ENCODE data around the gene ARHGAP22.
A peak's percentile ranks its signal among the peaks of the same experiment; 100 is the strongest.

ARHGAP22 gene

DNA sequence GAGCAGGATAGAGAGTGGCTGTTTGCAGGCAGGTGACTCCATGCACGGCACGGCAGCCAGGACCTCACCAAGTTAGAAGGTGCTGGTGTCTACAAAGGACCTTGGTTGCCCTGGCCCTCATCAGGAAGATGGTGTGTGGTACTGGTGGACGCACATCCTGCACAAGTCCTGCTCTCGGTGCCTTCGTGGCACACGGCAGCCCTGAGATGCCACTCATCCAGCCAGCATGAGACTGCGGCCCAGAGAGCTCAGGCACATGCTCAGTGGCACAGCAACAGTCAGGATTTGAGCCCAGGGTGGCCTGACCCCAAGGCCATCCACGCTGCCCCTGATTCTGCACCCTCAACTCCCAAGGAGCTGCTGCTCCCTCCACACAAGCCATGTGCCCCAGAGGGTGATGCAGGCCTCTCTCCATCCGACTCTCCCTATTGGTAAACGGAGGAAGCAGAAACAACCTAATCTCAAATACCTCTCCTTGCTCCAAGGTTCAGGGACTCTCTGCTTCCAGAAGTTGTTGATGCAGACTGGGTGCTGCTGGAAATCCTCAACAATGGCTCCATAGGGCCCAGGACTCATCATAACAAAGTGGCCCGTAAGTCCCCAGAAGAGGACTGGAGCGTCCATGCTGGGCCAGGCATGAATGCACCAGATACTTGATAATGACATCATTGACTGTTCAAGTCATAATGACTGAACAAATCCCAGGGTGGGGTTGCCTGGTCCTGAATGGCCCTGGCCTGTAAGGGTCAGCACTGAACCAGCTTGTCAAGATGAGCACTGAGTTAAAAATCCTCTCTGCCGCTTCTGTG is 93.6 kb downstream of the ARHGAP22 start:
- no peak for DNase-seq

DNA sequence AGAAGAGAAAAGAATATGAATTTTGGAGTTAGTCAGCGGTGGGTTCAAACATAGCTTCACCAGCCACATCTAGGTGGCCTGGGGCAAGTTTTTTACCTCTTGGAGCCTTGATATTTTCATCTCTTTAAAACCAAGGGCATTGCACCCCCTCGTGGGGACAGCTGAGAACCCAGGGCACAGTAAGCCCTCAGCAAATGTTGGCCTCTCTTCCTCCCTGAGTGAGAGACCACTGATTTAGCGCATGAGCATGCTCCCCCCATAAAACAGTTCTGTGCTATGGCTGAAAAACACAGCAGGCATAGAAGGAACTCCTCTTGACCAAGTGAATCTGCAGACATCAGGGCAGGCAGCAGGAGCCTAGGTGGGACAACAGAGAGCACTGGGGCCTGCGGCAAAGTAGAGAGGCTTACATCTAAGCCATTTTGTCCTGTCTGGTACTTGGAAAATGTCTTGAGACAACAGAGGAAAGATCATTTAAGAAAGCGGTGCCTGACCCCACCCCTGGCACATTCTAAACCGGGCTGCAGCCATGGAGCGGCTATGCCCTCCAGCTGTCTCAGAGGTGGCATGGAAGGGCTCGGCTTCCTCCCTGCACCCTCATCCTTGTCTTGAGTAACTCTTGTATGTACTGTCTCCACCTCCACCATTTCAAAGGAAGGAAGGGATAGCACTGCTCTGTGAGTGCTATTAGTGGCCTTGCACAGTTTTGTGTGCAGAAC is 94.7 kb downstream of the ARHGAP22 start:
- peak; percentile 15 to 42 for DNase-seq
- TF ChIP-seq POLR2A (IDR thresholded peaks at IDR 0.05; ENCODE audit: low read length) (no peak), GATA1 (IDR thresholded peaks at IDR 0.05; ENCODE audit: low read depth, low read length) (no peak)

More for the DNA sequence above, 93.6 kb downstream of the ARHGAP22 start:
- TF ChIP-seq POLR2A (IDR thresholded peaks at IDR 0.05; ENCODE audit: low read length): no peak
- no peak for TF ChIP-seq GATA1 (IDR thresholded peaks at IDR 0.05; ENCODE audit: low read depth, low read length)

DNA sequence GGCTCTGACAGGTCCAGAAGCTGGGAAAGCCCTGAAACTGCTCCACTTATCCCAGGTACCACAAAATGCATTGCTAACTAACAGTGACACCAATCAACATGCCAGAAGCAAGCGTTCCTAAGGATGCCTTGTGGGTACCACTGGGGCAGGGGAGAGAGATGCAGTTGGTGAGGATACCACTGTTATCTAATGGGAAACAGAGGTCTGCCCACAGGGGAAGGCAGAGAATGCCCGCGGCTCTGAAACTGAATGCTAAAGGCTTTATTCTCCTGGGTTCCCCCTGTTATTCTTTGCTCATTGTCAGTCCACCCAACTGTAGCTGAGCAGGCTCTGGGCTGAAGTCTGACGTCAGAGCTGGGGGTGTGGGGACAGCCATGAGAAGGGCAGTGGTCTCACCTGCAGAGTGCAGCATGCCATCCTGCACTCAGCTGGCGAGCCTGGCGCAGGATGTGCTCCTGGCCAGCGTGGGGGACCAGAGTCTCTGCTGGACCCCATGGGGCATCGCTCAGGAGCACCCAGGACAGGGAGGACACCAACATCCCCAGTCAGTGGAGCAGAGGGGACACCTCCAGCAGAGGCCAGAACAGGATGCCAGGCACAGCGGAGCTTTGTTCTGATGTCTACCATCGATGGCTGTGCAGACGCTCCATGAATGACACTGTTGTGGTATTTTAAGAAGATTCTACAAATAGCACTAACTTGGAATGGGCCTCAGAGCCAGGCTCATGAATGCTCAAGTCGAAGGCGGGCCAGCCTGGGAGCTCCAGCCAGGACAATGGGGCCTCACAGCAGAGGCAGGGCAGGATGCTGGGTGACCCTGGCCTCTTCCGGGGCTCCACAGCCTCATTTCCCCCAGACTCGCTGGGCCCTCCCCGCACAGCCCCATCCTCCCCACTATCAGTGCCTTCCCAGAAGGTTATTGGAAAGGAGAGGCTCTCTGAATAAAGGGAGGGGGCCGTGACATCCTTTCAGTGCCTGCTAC is 95.8 kb downstream of the ARHGAP22 start:
- no peak for DNase-seq
- TF ChIP-seq POLR2A (IDR thresholded peaks at IDR 0.05; ENCODE audit: low read length): no peak
- TF ChIP-seq GATA1 (IDR thresholded peaks at IDR 0.05; ENCODE audit: low read depth, low read length): no peak

DNA sequence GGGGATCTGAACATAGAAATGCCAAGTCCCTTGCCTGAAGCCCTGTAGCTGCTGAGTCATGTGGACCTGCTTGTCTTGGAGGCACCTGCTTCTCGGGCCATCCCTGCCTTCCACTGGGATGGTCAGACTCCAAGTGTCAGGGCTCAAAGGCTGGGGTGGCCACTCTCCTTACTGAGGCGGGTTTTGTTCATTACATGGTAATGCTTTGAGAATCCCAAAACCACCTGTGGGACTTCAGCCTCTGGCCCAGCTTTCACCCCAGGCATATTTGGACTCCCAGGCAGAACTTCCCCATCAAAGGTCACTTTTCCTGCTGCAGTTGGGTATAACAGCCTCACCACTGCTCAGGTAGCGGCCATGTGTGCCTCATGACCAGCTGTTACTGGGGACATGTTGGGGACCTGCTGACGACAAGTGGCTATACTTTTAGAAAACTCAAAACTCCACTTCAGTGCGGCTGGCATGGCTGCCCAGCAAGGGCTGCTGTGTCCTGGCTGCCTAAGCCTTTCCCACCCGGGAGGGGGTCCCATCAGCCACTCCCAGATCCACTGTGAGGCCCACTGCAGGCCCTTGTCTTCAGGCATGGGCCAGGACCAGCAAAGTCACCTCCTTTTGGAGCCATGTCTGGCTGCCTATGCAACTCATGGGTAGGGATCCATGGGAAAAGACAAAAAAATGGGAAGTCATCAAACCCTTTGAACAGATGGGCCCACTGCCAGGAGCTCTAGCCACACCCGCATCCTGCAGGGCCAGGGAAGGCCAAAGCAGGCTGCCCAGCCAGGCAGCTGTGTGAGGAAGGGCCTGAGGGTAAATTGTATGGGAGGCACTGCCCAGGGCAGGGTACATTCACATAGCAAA is 96.7 kb downstream of the ARHGAP22 start:
- peak; percentile 15 to 27 for DNase-seq
- TF ChIP-seq GATA1 (IDR thresholded peaks at IDR 0.05; ENCODE audit: low read depth, low read length) (no peak), POLR2A (IDR thresholded peaks at IDR 0.05; ENCODE audit: low read length) (no peak)

DNA sequence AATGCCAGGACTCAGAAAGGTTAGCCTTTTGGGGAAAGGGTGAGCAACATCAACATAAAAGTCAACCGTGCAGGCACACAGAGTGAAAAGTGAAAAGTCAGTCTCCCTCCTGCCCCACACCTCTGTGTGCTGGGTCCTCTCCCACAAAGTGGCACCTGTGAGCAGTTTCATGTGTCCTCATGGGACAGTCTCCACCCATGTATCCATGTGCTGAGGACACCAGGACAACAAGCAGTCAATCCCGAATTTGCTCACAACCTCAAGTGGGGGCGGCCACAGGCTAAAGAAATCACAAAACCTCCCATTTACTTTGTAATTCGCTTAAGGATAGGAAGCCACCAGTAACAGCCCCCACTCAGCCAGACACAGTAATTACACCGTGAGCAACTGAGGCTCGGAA is 97.4 kb downstream of the ARHGAP22 start:
- DNase-seq: no peak
- no peak for TF ChIP-seq POLR2A (IDR thresholded peaks at IDR 0.05; ENCODE audit: low read length)
- no peak for TF ChIP-seq GATA1 (IDR thresholded peaks at IDR 0.05; ENCODE audit: low read depth, low read length)

DNA sequence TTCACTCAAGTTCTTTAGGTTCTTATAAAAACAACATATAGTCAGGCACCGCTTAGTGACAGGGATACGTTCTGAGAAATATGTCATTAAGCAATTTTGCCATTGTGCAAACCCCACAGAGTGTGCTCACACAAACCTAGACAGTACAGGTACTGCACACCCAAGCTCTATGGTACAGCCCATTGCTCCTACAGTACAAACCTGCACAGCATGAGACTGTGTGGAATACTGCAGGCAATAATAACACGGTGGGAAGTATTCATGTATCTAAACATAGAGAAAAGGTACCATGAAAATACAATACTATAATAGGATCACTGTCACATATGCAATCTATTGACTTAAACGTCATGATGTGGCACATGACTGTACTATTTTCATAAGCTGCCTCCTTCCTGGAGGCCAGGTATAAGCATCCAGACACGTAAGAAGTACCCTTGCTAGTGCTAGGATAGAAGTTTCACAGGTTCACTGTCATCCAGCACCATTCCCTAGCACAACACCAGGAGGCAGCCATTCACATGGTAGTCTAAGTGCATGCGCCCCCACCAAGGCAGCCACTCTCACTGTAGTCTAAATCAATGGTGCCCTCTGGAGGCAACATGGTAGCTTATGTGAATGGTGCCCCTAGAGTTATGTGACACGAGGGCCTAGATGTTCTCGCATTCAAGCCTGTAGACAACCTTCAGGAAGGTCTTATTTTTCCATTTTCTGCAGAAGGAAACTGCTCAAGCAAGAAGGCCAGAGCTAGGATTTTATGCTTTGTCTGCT is 98.5 kb downstream of the ARHGAP22 start:
- peak; percentile 81 to 86 for DNase-seq
- TF ChIP-seq POLR2A (IDR thresholded peaks at IDR 0.05; ENCODE audit: low read length): no peak

DNA sequence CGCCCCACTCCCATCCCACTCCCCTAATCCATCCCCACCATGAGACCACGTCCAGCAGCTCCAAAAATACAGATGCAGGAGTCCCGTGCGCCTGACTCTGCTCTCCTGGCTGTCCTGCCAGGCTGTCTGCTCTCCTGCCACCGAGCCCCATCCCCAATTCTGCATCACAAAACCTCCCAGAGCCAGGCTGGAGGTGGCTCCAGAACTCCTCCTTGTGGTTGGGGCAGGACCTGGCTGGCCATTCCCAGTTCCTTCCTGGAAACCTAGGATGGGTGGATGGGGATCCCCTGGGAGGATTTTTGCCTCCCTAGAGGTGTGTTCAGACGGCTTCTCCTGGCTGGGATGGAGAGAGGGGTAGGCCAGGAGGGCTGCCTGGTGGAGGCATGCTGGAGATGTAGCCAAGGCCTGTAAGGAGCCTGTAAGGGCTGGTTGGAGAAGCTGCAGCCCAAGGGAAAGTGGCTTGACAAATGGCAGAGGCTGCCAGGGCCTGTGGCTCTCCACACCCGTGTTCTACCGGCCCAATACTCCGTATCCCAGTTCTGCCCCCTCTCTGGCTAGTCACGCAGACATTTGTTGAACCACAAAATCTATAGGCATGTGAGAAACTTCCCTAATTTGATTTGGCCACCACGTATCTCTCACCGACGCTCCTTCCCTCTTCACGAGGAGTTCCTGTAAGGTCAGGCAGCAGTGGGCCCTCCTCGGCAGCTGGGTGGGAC is 99.3 kb downstream of the ARHGAP22 start:
- no peak for TF ChIP-seq POLR2A (IDR thresholded peaks at IDR 0.05; ENCODE audit: low read length)
- no peak for DNase-seq

DNA sequence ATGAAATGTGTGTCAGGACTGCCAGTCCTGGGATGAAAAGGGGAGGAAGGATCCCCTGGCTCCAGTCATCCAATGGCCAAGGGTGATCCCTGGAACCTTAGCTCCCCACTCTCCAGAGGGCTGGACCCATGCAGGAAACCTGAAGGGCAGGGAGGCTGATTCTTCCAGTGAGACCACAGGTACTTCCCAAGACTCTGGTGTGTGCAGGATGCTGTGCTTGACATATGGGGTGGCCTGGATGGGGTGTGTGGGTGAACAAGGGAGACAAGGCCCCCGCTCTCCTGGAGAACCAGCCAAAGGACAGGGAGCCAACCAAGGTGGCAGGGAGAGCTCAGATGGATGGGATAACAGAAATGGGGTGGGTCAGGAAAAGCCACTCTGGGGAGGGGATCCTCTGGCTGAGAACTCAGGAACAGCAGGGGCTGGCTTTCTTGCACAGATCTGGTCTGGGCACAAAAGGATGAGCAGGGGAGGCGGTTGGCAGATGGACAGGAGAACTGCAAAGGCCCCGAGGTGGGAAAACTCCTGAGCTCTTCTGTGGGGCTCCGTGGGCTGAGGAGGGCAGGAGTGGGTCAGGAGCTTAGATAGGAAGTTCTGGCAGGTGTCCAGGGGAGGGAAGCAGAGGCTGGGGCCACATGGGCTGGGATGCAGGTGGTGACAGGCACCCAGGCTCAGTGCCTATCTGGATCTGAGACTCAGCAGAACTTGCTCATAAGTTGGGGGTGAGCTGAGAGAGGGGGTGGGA is 100.6 kb downstream of the ARHGAP22 start:
- no peak for DNase-seq
- TF ChIP-seq GATA1 (IDR thresholded peaks at IDR 0.05; ENCODE audit: low read depth, low read length) (no peak), POLR2A (IDR thresholded peaks at IDR 0.05; ENCODE audit: low read length) (no peak)

DNA sequence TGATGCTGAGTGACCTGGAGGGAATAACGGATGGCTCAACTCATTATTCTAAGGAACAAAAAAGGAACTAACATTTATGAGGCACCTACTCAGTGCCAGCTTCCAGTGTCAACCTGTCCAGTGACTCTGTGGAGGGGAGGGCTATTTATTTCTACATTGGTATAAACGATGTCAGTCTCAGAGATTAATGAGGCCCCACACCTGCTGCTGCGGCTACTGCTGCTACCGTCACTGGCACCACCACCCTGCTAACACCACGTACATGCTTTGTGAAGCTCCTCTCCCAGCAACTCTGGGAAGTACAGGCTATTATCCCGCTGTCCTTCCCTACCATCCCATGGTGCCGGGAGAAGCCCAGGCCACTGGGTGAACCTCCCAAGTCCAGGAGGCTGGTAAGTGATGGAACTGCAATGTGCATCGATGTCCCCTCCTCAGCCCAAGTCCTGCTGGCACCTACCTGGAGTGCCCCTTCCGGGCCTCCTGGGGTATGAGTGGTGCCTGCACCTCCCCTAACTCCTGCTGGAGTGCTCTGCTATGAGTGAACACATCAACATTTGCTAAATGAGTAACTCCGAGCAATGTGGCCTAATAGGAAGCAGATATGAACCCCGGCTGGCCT is 101.5 kb downstream of the ARHGAP22 start:
- DNase-seq: no peak
- TF ChIP-seq POLR2A (IDR thresholded peaks at IDR 0.05; ENCODE audit: low read length) (no peak), GATA1 (IDR thresholded peaks at IDR 0.05; ENCODE audit: low read depth, low read length) (no peak)

DNA sequence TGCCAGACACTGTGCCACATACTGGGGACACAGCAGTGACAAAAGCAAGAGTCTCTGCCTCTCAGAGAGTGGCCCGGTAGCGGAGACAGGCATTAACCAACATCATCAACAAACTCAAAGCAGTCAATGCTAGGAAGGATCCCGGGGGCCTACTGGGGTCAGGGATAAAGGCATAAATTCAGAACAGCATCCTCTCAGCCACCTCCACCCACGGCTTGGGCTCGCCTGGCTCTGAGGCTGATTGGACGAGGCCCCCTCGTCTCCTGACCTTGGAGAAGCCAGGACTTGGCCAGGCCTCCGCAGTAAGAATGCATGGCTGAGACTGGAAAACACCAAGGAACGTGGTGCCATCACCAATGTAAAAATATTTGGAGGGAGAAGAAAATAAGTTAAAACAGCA is 102.1 kb downstream of the ARHGAP22 start:
- TF ChIP-seq POLR2A (IDR thresholded peaks at IDR 0.05; ENCODE audit: low read length) (no peak), GATA1 (IDR thresholded peaks at IDR 0.05; ENCODE audit: low read depth, low read length) (no peak)
- no peak for DNase-seq
